SK-N-SH treated with all-trans-retinoic acid at 6 μM for 48 hours (cell line): ENCODE results near the gene FMN1.

ENCODE experiments used
- ARNTL ChIP-seq: fragments of 450-650 bp; formaldehyde crosslinking; IDR thresholded peaks from 2 replicates; pipeline ENCODE4 v1.5.0; 2020; ENCODE audit warnings: low read depth, mild to moderate bottlenecking, moderate library complexity, borderline replicate concordance
- BACH2 ChIP-seq: fragments of 250-450 bp; sonication (Bioruptor Pico); IDR thresholded peaks from 2 replicates; pipeline ENCODE4 v1.9.0; 2021; ENCODE audit warnings: mild to moderate bottlenecking, borderline replicate concordance
- GLIS3 ChIP-seq: fragments of 250-450 bp; sonication (Bioruptor Pico); IDR thresholded peaks from 2 replicates; pipeline ENCODE4 v1.5.0; 2020; ENCODE audit warnings: mild to moderate bottlenecking, moderate library complexity
- POU6F1 ChIP-seq: fragments of 250-450 bp; sonication (Bioruptor Pico); IDR thresholded peaks from 2 replicates; pipeline ENCODE4 v1.8.0; 2021; ENCODE audit warnings: low read depth, mild to moderate bottlenecking, moderate library complexity, borderline replicate concordance
- RARB ChIP-seq: fragments of 250-450 bp; sonication (Bioruptor Pico); IDR thresholded peaks from 2 replicates; pipeline ENCODE4 v1.8.0; 2021; ENCODE audit warnings: mild to moderate bottlenecking, moderate library complexity

GRCh38 chr15:33119273-33119672 is 75.2 kb downstream of the FMN1 start:
- TF ChIP-seq BACH2 (CRISPR knock-in tag), result no peak
- TF ChIP-seq RARB (CRISPR knock-in tag), result no peak
- TF ChIP-seq POU6F1 (CRISPR knock-in tag), result no peak
- TF ChIP-seq ARNTL, result no peak
- TF ChIP-seq GLIS3 (CRISPR knock-in tag), result no peak
